H1 (cell line): Measurements from ENCODE around the gene COL1A1. TPM values are rescaled to one million over a fixed set of nuclear protein-coding genes. Genes with fewer than 3 reads are reported as not detected.

Experiments
- CTCF ChIA-PET: fragments of 300-600 bp; sonication (Branson Sonifier 250); formaldehyde crosslinking; loops from one replicate; lab custom pipeline; 2021; ENCODE audit not compliant: partially characterized antibody; lab: Charles Lee
- POLR2A ChIA-PET: fragments of 300-600 bp; sonication (Branson Sonifier 250); formaldehyde crosslinking; loops from one replicate; lab custom pipeline; 2021; ENCODE audit warnings: inconsistent platforms; ENCODE audit not compliant: partially characterized antibody; lab: Charles Lee
- DNase-seq, 2 experiments: peaks; one replicate each; pipeline versions ENCODE4 v3.0.0 to v3.0.0-alpha.2; 2010 to 2022; ENCODE audit warnings: low spot score in 2 of 2, low read depth in 1 of 2, mixed read lengths in 1 of 2
- FAIRE-seq: peaks from 2 replicates; lab custom pipeline; 2011; peaks lifted over from hg19 to GRCh38; lab: Jason Lieb, UNC
- H2AFZ ChIP-seq: 2 replicates; pipeline ENCODE4 v1.8.1; 2012; ENCODE audit warnings: low read length, inconsistent platforms
- H2AK5ac ChIP-seq: 2 replicates; pipeline ENCODE4 v1.6.1; 2013; ENCODE audit warnings: low read depth, low read length
- H2BK120ac ChIP-seq: replicated peaks from 2 replicates; pipeline ENCODE3; 2013; ENCODE audit warnings: low read depth, low read length, inconsistent platforms
- H2BK12ac ChIP-seq: 2 replicates; pipeline ENCODE4 v1.6.1; 2013; ENCODE audit warnings: low read depth, low read length
- H2BK15ac ChIP-seq: 2 replicates; pipeline ENCODE4 v1.6.1; 2013; ENCODE audit warnings: low read length
- H2BK20ac ChIP-seq: 2 replicates; pipeline ENCODE4 v1.6.1; 2013; ENCODE audit warnings: low read length
- H2BK5ac ChIP-seq: 2 replicates; pipeline ENCODE4 v1.6.1; 2013; ENCODE audit warnings: low read depth, low read length
- H3K14ac ChIP-seq: 2 replicates; pipeline ENCODE4 v1.6.1; 2013; ENCODE audit warnings: inconsistent platforms; ENCODE audit not compliant: insufficient read length
- H3K18ac ChIP-seq: 2 replicates; pipeline ENCODE4 v1.6.1; 2013; ENCODE audit warnings: low read length; ENCODE audit errors: extremely low read depth
- H3K23ac ChIP-seq: 2 replicates; pipeline ENCODE4 v1.6.1; 2013; ENCODE audit warnings: inconsistent platforms; ENCODE audit not compliant: insufficient read length
- H3K23me2 ChIP-seq: 2 replicates; pipeline ENCODE4 v1.6.1; 2013; ENCODE audit warnings: low read depth, low read length
- H3K27ac ChIP-seq: 2 replicates; pipeline ENCODE4 v1.6.1; 2011; ENCODE audit warnings: low read depth, low read length, inconsistent platforms
- H3K27me3 ChIP-seq, 4 experiments: replicated peaks in 1 of 4; 1 replicate in 1 of 4; 2 replicates in 3 of 4; pipeline versions ENCODE4 v1.6.1 to v1.8.1; 2011 to 2013; ENCODE audit warnings: low read length in 3 of 4, mild to moderate bottlenecking in 3 of 4, inconsistent platforms in 2 of 4, mixed read lengths in 2 of 4, moderate library complexity in 1 of 4; ENCODE audit not compliant: control insufficient read depth in 3 of 4, insufficient read depth in 3 of 4; ENCODE audit errors: extremely low read depth in 1 of 4
- H3K36me3 ChIP-seq, 4 experiments: 2 replicates each; pipeline versions ENCODE4 v1.6.1 to v1.8.1; 2011 to 2013; ENCODE audit warnings: mild to moderate bottlenecking in 4 of 4, low read length in 3 of 4, moderate library complexity in 2 of 4, control low read depth in 1 of 4, inconsistent platforms in 1 of 4; ENCODE audit not compliant: insufficient read depth in 4 of 4, control insufficient read depth in 2 of 4
- H3K4ac ChIP-seq: replicated peaks from 2 replicates; pipeline ENCODE3; 2013; ENCODE audit warnings: low read length, low read depth, mixed read lengths, inconsistent platforms; ENCODE audit not compliant: insufficient read length
- H3K4me1 ChIP-seq, 4 experiments: replicated peaks in 1 of 4; 1 replicate in 1 of 4; 2 replicates in 3 of 4; pipeline versions ENCODE4 v1.6.1 to v1.8.1; 2011 to 2013; ENCODE audit warnings: low read length in 3 of 4, inconsistent platforms in 2 of 4, mixed read lengths in 1 of 4; ENCODE audit not compliant: insufficient read depth in 4 of 4, control insufficient read depth in 3 of 4
- H3K4me2 ChIP-seq, 2 experiments: 2 replicates each; pipeline versions ENCODE4 v1.6.1 to v1.8.1; 2011 to 2013; ENCODE audit warnings: low read depth in 2 of 2, low read length in 2 of 2, control low read depth in 1 of 2, inconsistent platforms in 1 of 2, mild to moderate bottlenecking in 1 of 2; ENCODE audit not compliant: insufficient read depth in 1 of 2
- H3K4me3 ChIP-seq, 4 experiments: fragments of 200-600, 300-600 bp in 1 of 4; sonication (generic), shearing (Covaris generic), sonication (Bioruptor Twin) in 1 of 4; 2 replicates each; pipeline versions ENCODE4 v1.5.1 to v1.8.1; 2011 to 2016; ENCODE audit warnings: low read length in 4 of 4, low read depth in 3 of 4, control low read depth in 2 of 4, inconsistent platforms in 2 of 4, mild to moderate bottlenecking in 2 of 4, mixed read lengths in 1 of 4, moderate library complexity in 1 of 4; ENCODE audit not compliant: insufficient read depth in 2 of 4; ENCODE audit errors: extremely low read depth in 1 of 4
- H3K56ac ChIP-seq: replicated peaks from 2 replicates; pipeline ENCODE3; 2013; ENCODE audit warnings: low read depth, mild to moderate bottlenecking, mixed read lengths, low read length, inconsistent platforms; ENCODE audit not compliant: insufficient read length
- H3K79me1 ChIP-seq: 2 replicates; pipeline ENCODE4 v1.6.1; 2013; ENCODE audit warnings: low read depth, low read length, control low read depth
- H3K79me2 ChIP-seq, 2 experiments: 2 replicates each; pipeline versions ENCODE4 v1.6.1 to v1.8.1; 2012 to 2013; ENCODE audit warnings: low read length in 2 of 2, mild to moderate bottlenecking in 2 of 2, inconsistent platforms in 1 of 2; ENCODE audit not compliant: insufficient read depth in 2 of 2, control insufficient read depth in 1 of 2
- H3K9ac ChIP-seq, 4 experiments: replicated peaks in 1 of 4; 1 replicate in 1 of 4; 2 replicates in 3 of 4; pipeline versions ENCODE4 v1.6.1 to v1.8.1; 2011 to 2013; ENCODE audit warnings: low read depth in 3 of 4, low read length in 3 of 4, control low read depth in 2 of 4, mild to moderate bottlenecking in 2 of 4, moderate library complexity in 2 of 4, inconsistent platforms in 1 of 4; ENCODE audit errors: extremely low read depth in 1 of 4
- H3K9me3 ChIP-seq, 2 experiments: 2 replicates each; pipeline versions ENCODE4 v1.6.1 to v1.8.1; 2012 to 2013; ENCODE audit warnings: mild to moderate bottlenecking in 2 of 2, moderate library complexity in 2 of 2, control low read depth in 1 of 2, inconsistent platforms in 1 of 2, low read depth in 1 of 2, low read length in 1 of 2, mixed read lengths in 1 of 2; ENCODE audit not compliant: insufficient read depth in 2 of 2
- H4K20me1 ChIP-seq, 2 experiments: replicated peaks in 1 of 2; 2 replicates each; pipeline versions ENCODE3 to v1.8.1; 2011 to 2013; ENCODE audit warnings: inconsistent platforms in 2 of 2, low read length in 2 of 2, mild to moderate bottlenecking in 1 of 2; ENCODE audit not compliant: insufficient read depth in 2 of 2, control insufficient read depth in 1 of 2
- H4K5ac ChIP-seq: 2 replicates; pipeline ENCODE4 v1.6.1; 2013; ENCODE audit warnings: low read length, low read depth, mixed read lengths, inconsistent platforms; ENCODE audit not compliant: insufficient read length
- H4K8ac ChIP-seq: 2 replicates; pipeline ENCODE4 v1.8.0; 2013; ENCODE audit warnings: mild to moderate bottlenecking, moderate library complexity, low read length, inconsistent platforms; ENCODE audit not compliant: insufficient read depth; ENCODE audit errors: extremely low read depth
- H4K91ac ChIP-seq: replicated peaks from 2 replicates; pipeline ENCODE3; 2013; ENCODE audit warnings: low read length, mixed read lengths, inconsistent platforms; ENCODE audit not compliant: insufficient read length
- NANOG ChIP-seq: IDR thresholded peaks from 2 replicates; pipeline ENCODE4 v1.6.1; 2011; ENCODE audit warnings: low read length, low read depth, mild to moderate bottlenecking, inconsistent platforms; ENCODE audit not compliant: insufficient read depth, poor library complexity, severe bottlenecking
- ZNF274 ChIP-seq: IDR thresholded peaks from 2 replicates; pipeline ENCODE4 v1.7.0; 2012; ENCODE audit warnings: low read length, borderline replicate concordance; ENCODE audit errors: extremely low read depth
- WGBS, 2 experiments: shearing (Covaris generic) in 1 of 2; methylation state at CpG; one replicate each; pipeline versions ENCODE4 v1.1.6 to v1.1.7; 2013 to 2015; ENCODE audit warnings: low lambda C conversion rate in 2 of 2, mixed read lengths in 2 of 2, inconsistent platforms in 1 of 2, low coverage in 1 of 2, missing lambda C conversion rate in 1 of 2; ENCODE audit not compliant: insufficient replicate concordance in 2 of 2, insufficient coverage in 1 of 2, insufficient read length in 1 of 2; ENCODE audit errors: extremely low coverage in 1 of 2, missing lambda C conversion rate in 1 of 2; 5-methylcytosine and 5-hydroxymethylcytosine counted together
- polyA plus RNA-seq, 7 experiments: library from polyadenylated mRNA; depleted of rRNA in 3 of 7; stranded (reverse) in 5 of 7; unstranded in 2 of 7; fragments of >200 nt in 5 of 7; fragments of 200-250 nt in 2 of 7; gene quantifications; 1 replicate in 5 of 7; 2 replicates in 1 of 7; 4 replicates in 1 of 7; pipeline versions ENCODE4 v1.2.1 to v1.2.3, GENCODE V29; 2011 to 2013; ENCODE audit warnings: missing spikeins in 2 of 7, mixed read lengths in 2 of 7
- total RNA-seq: library from RNA; stranded (reverse); fragmentation: NEBNext Ultra II Directional; extraction: Animal tissue kit (Norgen Biotek cat#: 25700); gene quantifications from 2 replicates; pipeline ENCODE4 v1.2.1, GENCODE V29; 2021
- TF ChIP-seq, protein P1 (sequence below): IDR thresholded peaks from 2 replicates; pipeline ENCODE4 v1.6.1; 2011; ENCODE audit warnings: low read length, improper control_type of control experiment
- TF ChIP-seq, protein P2 (sequence below), 3 experiments: IDR thresholded peaks; 1 replicate in 2 of 3; 2 replicates in 1 of 3; pipeline versions ENCODE4 v1.5.1 to v1.6.1; 2011; ENCODE audit warnings: low read length in 3 of 3, mild to moderate bottlenecking in 3 of 3, inconsistent platforms in 2 of 3, low read depth in 1 of 3, moderate library complexity in 1 of 3; ENCODE audit not compliant: insufficient read depth in 1 of 3; ENCODE audit errors: control extremely low read depth in 1 of 3

Gene COL1A1
- total and polyA plus RNA-seq, 2 of the 8 experiments (the other 6 are each of a cell fraction or from before 2014, with no cell fraction given): 14.1 to 80.4 TPM

DNA sequence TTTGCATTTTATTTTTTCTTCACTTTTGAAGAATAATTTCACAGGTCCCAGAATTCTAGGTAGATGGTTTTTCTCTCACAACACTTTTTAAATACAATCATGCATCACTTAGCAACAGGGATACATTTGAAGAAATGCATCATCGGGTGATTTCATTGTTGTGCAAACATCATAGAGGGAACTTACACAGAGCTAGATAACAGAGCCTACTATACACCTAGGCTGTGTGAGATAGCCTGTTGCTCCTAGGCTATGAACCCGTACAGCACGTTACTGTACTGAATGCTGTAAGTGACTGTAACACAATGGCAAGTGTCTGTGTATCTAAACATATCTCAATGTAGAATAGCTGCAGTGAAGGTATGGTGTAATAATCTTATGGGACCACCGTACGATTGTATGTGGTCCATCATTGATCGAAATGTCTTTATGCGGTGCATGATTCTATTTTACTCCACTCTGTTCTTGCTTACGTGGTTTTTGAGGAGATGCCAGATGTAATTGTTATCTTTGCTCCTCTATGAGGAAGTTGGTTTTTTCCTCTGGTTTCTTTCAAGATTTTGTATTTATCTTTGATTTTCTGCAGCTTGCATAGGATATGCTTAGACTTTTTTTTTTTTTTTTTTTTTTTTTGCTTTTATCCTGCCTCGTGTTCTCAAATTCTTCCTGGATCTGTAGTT is 37.3 kb upstream of the COL1A1 start:
- Histone ChIP-seq H3K27me3 (no peaks in the 10 kb centered on the region), H3K36me3 (no peaks in the 10 kb centered on the region), H3K23ac (no peak overlapping the region), H3K23me2 (no peaks in the 10 kb centered on the region), H3K4me2 (no peak overlapping the region), H2BK15ac (no peak overlapping the region), H2AK5ac (no peak overlapping the region), H3K27ac (no peak overlapping the region), H3K14ac (no peak overlapping the region), H3K4ac (no peak overlapping the region), H4K91ac (no peak overlapping the region), H3K4me1 (no peaks in the 10 kb centered on the region), H2BK5ac (no peak overlapping the region), H2BK120ac (no peak overlapping the region), H3K18ac (no peak overlapping the region), H3K79me2 (no peaks in the 10 kb centered on the region), H4K20me1 (no peaks in the 10 kb centered on the region), H2BK20ac (no peak overlapping the region), H4K8ac (no peak overlapping the region), H4K5ac (no peak overlapping the region), H2AFZ (no peak overlapping the region), H3K9me3 (peaks cover 0 to 3% of the 10 kb centered on the region in 2 experiments; a peak in 1 of 4 replicates), H3K9ac (no peak overlapping the region), H3K79me1 (no peaks in the 10 kb centered on the region), H3K56ac (no peak overlapping the region), H2BK12ac (no peak overlapping the region), H3K4me3 (no peak overlapping the region)
- ChIA-PET POLR2A (no interaction called here), CTCF (interaction anchor here (0.7 to 2.9 kb wide), 7 partner anchors 13 to 39 kb away, joined by 3 to 11 read pairs (median 4); partner anchors contain the start of gene COL1A1)
- DNase-seq (no peak), FAIRE-seq (no peak)
- WGBS, 2 experiments: 79% methylated on average over 9 of the region's 9 CpGs; no CpG with 5 or more reads in 1 of the 2 experiments
- TF ChIP-seq, protein P1, sequence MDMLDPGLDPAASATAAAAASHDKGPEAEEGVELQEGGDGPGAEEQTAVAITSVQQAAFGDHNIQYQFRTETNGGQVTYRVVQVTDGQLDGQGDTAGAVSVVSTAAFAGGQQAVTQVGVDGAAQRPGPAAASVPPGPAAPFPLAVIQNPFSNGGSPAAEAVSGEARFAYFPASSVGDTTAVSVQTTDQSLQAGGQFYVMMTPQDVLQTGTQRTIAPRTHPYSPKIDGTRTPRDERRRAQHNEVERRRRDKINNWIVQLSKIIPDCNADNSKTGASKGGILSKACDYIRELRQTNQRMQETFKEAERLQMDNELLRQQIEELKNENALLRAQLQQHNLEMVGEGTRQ: no peak
- TF ChIP-seq, protein P2, sequence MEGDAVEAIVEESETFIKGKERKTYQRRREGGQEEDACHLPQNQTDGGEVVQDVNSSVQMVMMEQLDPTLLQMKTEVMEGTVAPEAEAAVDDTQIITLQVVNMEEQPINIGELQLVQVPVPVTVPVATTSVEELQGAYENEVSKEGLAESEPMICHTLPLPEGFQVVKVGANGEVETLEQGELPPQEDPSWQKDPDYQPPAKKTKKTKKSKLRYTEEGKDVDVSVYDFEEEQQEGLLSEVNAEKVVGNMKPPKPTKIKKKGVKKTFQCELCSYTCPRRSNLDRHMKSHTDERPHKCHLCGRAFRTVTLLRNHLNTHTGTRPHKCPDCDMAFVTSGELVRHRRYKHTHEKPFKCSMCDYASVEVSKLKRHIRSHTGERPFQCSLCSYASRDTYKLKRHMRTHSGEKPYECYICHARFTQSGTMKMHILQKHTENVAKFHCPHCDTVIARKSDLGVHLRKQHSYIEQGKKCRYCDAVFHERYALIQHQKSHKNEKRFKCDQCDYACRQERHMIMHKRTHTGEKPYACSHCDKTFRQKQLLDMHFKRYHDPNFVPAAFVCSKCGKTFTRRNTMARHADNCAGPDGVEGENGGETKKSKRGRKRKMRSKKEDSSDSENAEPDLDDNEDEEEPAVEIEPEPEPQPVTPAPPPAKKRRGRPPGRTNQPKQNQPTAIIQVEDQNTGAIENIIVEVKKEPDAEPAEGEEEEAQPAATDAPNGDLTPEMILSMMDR (IDR thresholded peaks at IDR 0.05; ENCODE audit: control extremely low read depth in 1 of 3, insufficient read depth in 1 of 3, low read depth in 1 of 3, low read length in 3 of 3): no peak
- TF ChIP-seq NANOG: no peak
- no peak for TF ChIP-seq ZNF274
